Caco-2 (cell line): ENCODE results near the gene CDADC1. TPM values are rescaled to one million over a fixed set of nuclear protein-coding genes. Genes with fewer than 3 reads are reported as not detected.
"Not testable (repeated sequence)": the region's sequence is repeated elsewhere in the genome, so short reads cannot be mapped to it uniquely, and the experiment has no call there.

ENCODE experiments used
- BruUV-seq: library from RNA; stranded (reverse); fragments of 400-500 nt; replicated peaks from 2 replicates; lab custom pipeline; 2021; lab: Mats Ljungman, UMichigan
- CTCF ChIA-PET: fragments of 300-600 bp; sonication (Branson Sonifier 250); formaldehyde crosslinking; loops from one replicate; lab custom pipeline; 2022; ENCODE audit warnings: antibody characterized with exemption; lab: Charles Lee
- POLR2A ChIA-PET: fragments of 300-600 bp; sonication (Branson Sonifier 250); formaldehyde crosslinking; loops from one replicate; lab custom pipeline; 2022; ENCODE audit warnings: antibody characterized with exemption; lab: Charles Lee
- DNase-seq, 2 experiments: peaks; one replicate each; pipeline versions ENCODE4 v3.0.0 to v3.0.0-alpha.2; 2020 to 2022
- H3K27me3 ChIP-seq: replicated peaks from 2 replicates; pipeline ENCODE4 v1.6.0; 2011; ENCODE audit warnings: low read length; ENCODE audit not compliant: control insufficient read depth, insufficient read depth
- H3K36me3 ChIP-seq: 2 replicates; pipeline ENCODE4 v1.5.1; 2011; ENCODE audit warnings: low read length; ENCODE audit not compliant: control insufficient read depth, insufficient read depth
- H3K4me1 ChIP-seq: fragments of 250-450 bp; sonication (Bioruptor Pico); 2 replicates; pipeline ENCODE4 v1.5.1; 2020; ENCODE audit warnings: mild to moderate bottlenecking
- H3K4me3 ChIP-seq: 2 replicates; pipeline ENCODE4 v1.5.1; 2011; ENCODE audit warnings: low read depth, mild to moderate bottlenecking, control low read depth, low read length
- H3K9me3 ChIP-seq: fragments of 250-450 bp; sonication (Bioruptor Pico); 2 replicates; pipeline ENCODE4 v1.5.1; 2020; ENCODE audit warnings: mild to moderate bottlenecking, moderate library complexity
- H3K27ac Mint-ChIP-seq: one replicate; pipeline ENCODE4 v1.8.0; 2022; ENCODE audit warnings: mixed read lengths; ENCODE audit not compliant: unreplicated experiment
- H3K27me3 Mint-ChIP-seq: one replicate; pipeline ENCODE4 v1.8.0; 2022; ENCODE audit warnings: mixed read lengths; ENCODE audit not compliant: insufficient read depth, unreplicated experiment
- H3K36me3 Mint-ChIP-seq: one replicate; pipeline ENCODE4 v1.8.0; 2022; ENCODE audit warnings: mild to moderate bottlenecking, mixed read lengths; ENCODE audit not compliant: insufficient read depth, unreplicated experiment
- H3K4me1 Mint-ChIP-seq: one replicate; pipeline ENCODE4 v1.8.0; 2022; ENCODE audit warnings: low read depth, mixed read lengths; ENCODE audit not compliant: unreplicated experiment
- H3K4me3 Mint-ChIP-seq: one replicate; pipeline ENCODE4 v1.8.0; 2022; ENCODE audit warnings: mild to moderate bottlenecking, moderate library complexity, mixed read lengths; ENCODE audit not compliant: unreplicated experiment
- H3K9me3 Mint-ChIP-seq: one replicate; pipeline ENCODE4 v1.8.0; 2022; ENCODE audit warnings: mixed read lengths; ENCODE audit not compliant: unreplicated experiment
- intact Hi-C: fragments of 100-400 bp; cut with micrococcal nuclease; formaldehyde crosslinking; loops from one replicate; pipeline ENCODE4 v1.10.0; 2022; ENCODE audit not compliant: unreplicated experiment
- total RNA-seq: library from RNA; stranded (reverse); gene quantifications from 2 replicates; pipeline ENCODE4 v1.2.3, GENCODE V29; 2022
- TF ChIP-seq, protein P1 (sequence below), 2 experiments: fragments of 200-600 bp in 1 of 2; IDR thresholded peaks; 1 replicate in 1 of 2; 2 replicates in 1 of 2; pipeline versions ENCODE4 v1.5.1 to v1.8.0; 2011 to 2022; ENCODE audit warnings: antibody characterized with exemption in 1 of 2, control low read depth in 1 of 2, inconsistent platforms in 1 of 2, low read depth in 1 of 2, low read length in 1 of 2, mild to moderate bottlenecking in 1 of 2, moderate library complexity in 1 of 2; ENCODE audit not compliant: insufficient read depth in 1 of 2, severe bottlenecking in 1 of 2, unreplicated experiment in 1 of 2

Gene CDADC1
- total RNA-seq, 1 experiment from 2014 or later = 14.4 TPM

DNA sequence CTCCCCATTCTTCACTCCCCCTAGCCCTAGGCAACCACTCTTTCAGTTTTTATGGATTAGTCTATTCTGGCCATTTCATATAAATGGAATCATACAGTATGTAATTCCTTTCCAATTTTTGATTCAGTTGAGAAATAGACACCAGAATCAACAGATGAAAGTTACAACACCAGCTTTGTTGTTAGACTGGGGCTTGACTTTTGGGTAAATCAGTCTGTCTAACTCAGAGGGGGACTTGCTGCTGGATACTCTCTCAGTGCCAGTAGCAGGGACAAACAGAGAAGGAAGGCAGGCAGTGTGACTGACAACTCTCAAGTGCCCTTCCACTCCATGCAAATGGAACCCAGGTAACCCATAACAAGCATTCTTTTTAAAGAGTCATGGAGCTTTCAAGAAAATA, 40.7 kb downstream of the CDADC1 start:
- Mint-ChIP-seq H3K27me3 (no peaks in the 10 kb centered on the region), H3K27ac (no peak overlapping the region), H3K4me3 (no peak overlapping the region), H3K36me3 (no peaks in the 10 kb centered on the region), H3K4me1 (no peaks in the 10 kb centered on the region), H3K9me3 (no peaks in the 10 kb centered on the region)
- no peaks in the 10 kb centered on the region for H3K9me3 ChIP-seq
- ChIA-PET POLR2A (interaction anchor here (0.6 kb wide), 1 partner anchor 172 kb away, joined by 3 read pairs; no protein-coding TSS in a partner anchor), CTCF (interaction anchor here (0.6 kb wide), 1 partner anchor 10 kb away, joined by 4 read pairs; no protein-coding TSS in a partner anchor)
- no TSS peak for BruUV-seq
- no peaks in the 10 kb centered on the region for H3K4me1 ChIP-seq
- H3K4me3 ChIP-seq = no peak overlapping the region
- no peak for DNase-seq
- TF ChIP-seq, protein P1, sequence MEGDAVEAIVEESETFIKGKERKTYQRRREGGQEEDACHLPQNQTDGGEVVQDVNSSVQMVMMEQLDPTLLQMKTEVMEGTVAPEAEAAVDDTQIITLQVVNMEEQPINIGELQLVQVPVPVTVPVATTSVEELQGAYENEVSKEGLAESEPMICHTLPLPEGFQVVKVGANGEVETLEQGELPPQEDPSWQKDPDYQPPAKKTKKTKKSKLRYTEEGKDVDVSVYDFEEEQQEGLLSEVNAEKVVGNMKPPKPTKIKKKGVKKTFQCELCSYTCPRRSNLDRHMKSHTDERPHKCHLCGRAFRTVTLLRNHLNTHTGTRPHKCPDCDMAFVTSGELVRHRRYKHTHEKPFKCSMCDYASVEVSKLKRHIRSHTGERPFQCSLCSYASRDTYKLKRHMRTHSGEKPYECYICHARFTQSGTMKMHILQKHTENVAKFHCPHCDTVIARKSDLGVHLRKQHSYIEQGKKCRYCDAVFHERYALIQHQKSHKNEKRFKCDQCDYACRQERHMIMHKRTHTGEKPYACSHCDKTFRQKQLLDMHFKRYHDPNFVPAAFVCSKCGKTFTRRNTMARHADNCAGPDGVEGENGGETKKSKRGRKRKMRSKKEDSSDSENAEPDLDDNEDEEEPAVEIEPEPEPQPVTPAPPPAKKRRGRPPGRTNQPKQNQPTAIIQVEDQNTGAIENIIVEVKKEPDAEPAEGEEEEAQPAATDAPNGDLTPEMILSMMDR (IDR thresholded peaks at IDR 0.05; ENCODE audit: insufficient read depth in 1 of 2, low read depth in 1 of 2, low read length in 1 of 2, severe bottlenecking in 1 of 2, unreplicated experiment in 1 of 2) = no peak
- no peaks in the 10 kb centered on the region for H3K36me3 ChIP-seq
- no peaks in the 10 kb centered on the region for H3K27me3 ChIP-seq
- intact Hi-C loops = loop anchor here (10.0 kb wide), 1 partner anchor 64 kb away; the partner anchor contains the start of gene MLNR

DNA sequence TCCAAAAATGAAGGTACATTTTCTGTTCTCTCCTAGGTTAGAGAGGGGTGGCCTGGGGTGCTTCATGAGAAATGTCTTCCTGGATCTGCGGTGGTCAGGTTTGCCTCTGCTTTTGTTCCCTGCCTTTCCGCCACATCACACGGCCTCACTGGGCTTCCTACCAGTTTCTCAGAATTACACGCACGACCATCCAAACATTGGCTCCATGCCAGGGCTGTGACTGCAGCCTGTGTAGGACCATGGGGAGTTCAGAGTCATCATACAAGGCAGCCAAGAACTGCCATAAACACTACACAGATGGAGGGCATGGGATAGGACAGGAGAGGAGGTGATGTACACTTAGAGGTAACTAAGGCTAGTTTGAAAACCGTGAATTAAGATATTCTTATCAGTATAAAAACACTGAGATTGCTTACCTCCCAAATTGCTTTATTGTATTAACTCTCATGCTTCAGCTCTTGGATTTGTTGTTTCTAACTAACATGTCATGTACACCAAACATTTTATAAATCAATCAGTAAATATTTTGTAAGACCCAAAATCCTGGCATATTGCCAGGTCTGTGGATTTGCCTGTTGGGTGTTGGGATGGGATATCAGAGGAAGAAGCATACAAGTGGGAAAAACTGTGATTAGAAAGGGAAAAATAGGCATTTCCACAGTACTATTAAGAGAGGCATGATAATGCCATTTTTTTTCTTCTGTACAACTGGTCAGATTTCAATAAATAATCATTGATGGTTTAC, 45.2 kb downstream of the CDADC1 start:
- H3K27me3 Mint-ChIP-seq = no peaks in the 10 kb centered on the region
- no peak overlapping the region for H3K4me3 Mint-ChIP-seq
- BruUV-seq = no TSS peak
- no peaks in the 10 kb centered on the region for H3K36me3 Mint-ChIP-seq
- H3K27ac Mint-ChIP-seq = no peak overlapping the region
- H3K4me3 ChIP-seq = no peak overlapping the region
- no peaks in the 10 kb centered on the region for H3K9me3 Mint-ChIP-seq
- no peaks in the 10 kb centered on the region for H3K27me3 ChIP-seq
- H3K9me3 ChIP-seq = no peaks in the 10 kb centered on the region
- ChIA-PET POLR2A (no interaction called here), CTCF (interaction anchor here (0.6 kb wide), 1 partner anchor 28 kb away, joined by 4 read pairs; no protein-coding TSS in a partner anchor)
- H3K4me1 Mint-ChIP-seq = no peaks in the 10 kb centered on the region
- intact Hi-C loops = no loop called here
- no peaks in the 10 kb centered on the region for H3K4me1 ChIP-seq
- TF ChIP-seq, protein P1 (IDR thresholded peaks at IDR 0.05; ENCODE audit: insufficient read depth in 1 of 2, low read depth in 1 of 2, low read length in 1 of 2, severe bottlenecking in 1 of 2, unreplicated experiment in 1 of 2) = no peak
- no peak for DNase-seq
- no peaks in the 10 kb centered on the region for H3K36me3 ChIP-seq

DNA sequence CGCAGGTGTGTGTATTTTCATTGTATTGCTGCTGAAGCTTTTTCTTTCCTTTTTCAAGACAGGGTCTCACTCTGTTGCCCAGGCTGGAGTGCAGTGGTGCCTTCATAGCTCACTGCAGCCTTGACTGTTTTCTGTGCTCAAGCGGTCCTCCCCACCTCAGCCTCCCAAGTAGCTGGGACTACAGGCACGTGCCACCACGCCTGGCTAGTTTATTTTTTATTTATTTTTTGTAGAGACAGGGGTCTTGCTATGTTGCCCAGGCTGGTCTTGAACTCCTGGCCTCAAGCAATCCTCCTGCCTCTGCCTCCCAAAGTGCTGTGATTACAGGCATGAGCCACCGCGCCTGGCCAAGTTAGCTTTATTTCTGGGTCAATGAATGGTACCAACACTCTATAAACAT, 47.0 kb downstream of the CDADC1 start:
- intact Hi-C loops, DNase-seq, H3K4me3 Mint-ChIP-seq, H3K4me1 Mint-ChIP-seq, CTCF ChIA-PET, H3K27me3 ChIP-seq, H3K9me3 Mint-ChIP-seq, BruUV-seq, H3K9me3 ChIP-seq, POLR2A ChIA-PET, H3K4me1 ChIP-seq, H3K27ac Mint-ChIP-seq, H3K36me3 Mint-ChIP-seq, H3K27me3 Mint-ChIP-seq, H3K4me3 ChIP-seq, H3K36me3 ChIP-seq: not testable (repeated sequence)
